Adrenal gland (tissue), 5 donors: ENCODE measurements around the gene FGD2.

Source experiments
- POLR2A ChIP-seq, 2 donors: fragments of 450-650 bp; IDR thresholded peaks; one replicate each; pipeline ENCODE4 v1.6.1; 2017; ENCODE audit warnings: antibody characterized with exemption in 2 of 2, mild to moderate bottlenecking in 2 of 2, moderate library complexity in 1 of 2
- TF ChIP-seq, protein P1 (sequence below), 6 experiments: fragments of 450-650 bp in 4 of 6; fragments of 200-600 bp in 2 of 6; sonication (generic) in 1 of 6; IDR thresholded peaks; 1 replicate in 5 of 6; 2 replicates in 1 of 6; pipeline versions ENCODE4 v1.5.1 to v1.8.0; 2016 to 2021; ENCODE audit warnings: antibody characterized with exemption in 6 of 6, mild to moderate bottlenecking in 2 of 6, moderate library complexity in 1 of 6
- donor health status: DM: no; HTN: no; CAD: no.

DNA sequence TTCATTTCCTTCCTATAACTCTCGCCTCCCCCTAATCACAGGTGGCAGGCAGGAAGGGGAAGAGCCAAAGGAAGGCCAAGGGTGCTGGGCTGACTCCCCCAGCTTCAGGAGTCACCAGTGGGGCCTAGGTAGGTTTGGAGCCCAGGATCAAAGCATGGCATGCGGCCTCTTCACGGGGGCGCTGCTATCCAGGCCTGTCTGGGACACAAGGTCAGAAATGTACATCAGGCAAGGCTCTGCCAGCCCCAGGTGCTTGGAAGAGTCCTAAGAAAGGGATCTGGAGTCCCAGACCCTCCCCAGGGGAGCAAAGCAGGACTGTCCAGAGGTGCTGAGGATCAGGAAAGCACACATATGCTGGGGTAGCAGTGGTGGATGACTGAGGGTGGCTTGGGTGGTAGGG, 40.5 kb upstream of the FGD2 start:
- no peak for TF ChIP-seq POLR2A (IDR thresholded peaks at IDR 0.05)
- TF ChIP-seq, protein P1, sequence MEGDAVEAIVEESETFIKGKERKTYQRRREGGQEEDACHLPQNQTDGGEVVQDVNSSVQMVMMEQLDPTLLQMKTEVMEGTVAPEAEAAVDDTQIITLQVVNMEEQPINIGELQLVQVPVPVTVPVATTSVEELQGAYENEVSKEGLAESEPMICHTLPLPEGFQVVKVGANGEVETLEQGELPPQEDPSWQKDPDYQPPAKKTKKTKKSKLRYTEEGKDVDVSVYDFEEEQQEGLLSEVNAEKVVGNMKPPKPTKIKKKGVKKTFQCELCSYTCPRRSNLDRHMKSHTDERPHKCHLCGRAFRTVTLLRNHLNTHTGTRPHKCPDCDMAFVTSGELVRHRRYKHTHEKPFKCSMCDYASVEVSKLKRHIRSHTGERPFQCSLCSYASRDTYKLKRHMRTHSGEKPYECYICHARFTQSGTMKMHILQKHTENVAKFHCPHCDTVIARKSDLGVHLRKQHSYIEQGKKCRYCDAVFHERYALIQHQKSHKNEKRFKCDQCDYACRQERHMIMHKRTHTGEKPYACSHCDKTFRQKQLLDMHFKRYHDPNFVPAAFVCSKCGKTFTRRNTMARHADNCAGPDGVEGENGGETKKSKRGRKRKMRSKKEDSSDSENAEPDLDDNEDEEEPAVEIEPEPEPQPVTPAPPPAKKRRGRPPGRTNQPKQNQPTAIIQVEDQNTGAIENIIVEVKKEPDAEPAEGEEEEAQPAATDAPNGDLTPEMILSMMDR (IDR thresholded peaks at IDR 0.05): no peak
